K562 (cell line): Measurements from ENCODE around the gene ATXN7.

Experiments
- MEF2A ChIP-seq: IDR thresholded peaks from 2 replicates; pipeline ENCODE4 v1.6.1; 2011; ENCODE audit warnings: low read depth, mild to moderate bottlenecking, low read length, moderate library complexity; ENCODE audit not compliant: control insufficient read depth
- TF ChIP-seq, protein P1 (sequence below): sonication (generic); formaldehyde crosslinking; IDR thresholded peaks from 2 replicates; pipeline ENCODE4 v1.5.0; 2020; ENCODE audit warnings: missing genetic modification reagents

GRCh38 chr3:63992516-63993209 lies 129.0 kb downstream of the ATXN7 start:
- TF ChIP-seq MEF2A: no peak
- TF ChIP-seq, protein P1, sequence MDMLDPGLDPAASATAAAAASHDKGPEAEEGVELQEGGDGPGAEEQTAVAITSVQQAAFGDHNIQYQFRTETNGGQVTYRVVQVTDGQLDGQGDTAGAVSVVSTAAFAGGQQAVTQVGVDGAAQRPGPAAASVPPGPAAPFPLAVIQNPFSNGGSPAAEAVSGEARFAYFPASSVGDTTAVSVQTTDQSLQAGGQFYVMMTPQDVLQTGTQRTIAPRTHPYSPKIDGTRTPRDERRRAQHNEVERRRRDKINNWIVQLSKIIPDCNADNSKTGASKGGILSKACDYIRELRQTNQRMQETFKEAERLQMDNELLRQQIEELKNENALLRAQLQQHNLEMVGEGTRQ: no peak
